GM18498 (cell line): ENCODE results near the gene NOL4L.

Experiments used
- ATAC-seq: cut with Tn5 transposase; IDR thresholded peaks from one replicate; pipeline ENCODE4 v1.9.1; 2021; ENCODE audit warnings: mild to moderate bottlenecking, moderate library complexity; ENCODE audit not compliant: unreplicated experiment

Gene NOL4L

DNA sequence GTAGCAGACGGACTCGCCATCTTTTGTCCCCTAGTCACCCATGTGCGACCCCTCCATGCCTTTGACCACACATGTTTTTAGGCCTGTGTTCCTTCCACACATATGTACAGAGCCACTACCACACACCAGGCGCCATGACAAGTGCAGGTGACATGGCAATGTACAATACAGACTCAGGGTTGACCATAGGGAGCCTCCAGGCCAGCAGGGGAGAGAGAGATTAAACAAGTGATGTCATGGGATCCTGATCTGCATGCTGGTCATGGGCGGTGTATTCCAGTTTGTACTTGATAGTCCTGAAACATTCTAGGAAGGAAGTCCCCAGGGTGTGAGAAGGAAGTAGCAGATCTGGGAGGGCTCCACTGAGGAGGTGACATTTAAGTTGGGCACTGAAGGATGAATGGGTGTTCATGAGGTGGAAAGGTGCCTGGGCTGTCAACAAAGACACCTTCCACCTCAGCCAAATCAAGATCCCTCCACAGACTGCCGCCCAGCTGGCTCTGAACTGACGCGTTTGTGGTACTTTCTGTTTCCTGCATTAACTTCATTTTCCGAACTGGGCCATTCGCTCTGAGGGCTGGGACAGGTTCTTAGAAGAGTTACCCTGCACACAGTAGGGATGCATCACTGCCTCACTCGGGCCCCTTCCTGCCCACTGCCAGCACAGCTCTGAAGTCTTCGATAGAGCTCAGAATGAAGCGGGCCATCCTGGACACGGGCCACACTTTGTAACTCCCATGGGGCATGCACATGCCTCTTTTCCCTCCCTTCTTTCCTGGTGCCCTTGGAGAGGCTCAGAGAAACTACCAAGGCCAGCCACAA lies 94.0 kb downstream of the NOL4L start:
- ATAC-seq = no peak

DNA sequence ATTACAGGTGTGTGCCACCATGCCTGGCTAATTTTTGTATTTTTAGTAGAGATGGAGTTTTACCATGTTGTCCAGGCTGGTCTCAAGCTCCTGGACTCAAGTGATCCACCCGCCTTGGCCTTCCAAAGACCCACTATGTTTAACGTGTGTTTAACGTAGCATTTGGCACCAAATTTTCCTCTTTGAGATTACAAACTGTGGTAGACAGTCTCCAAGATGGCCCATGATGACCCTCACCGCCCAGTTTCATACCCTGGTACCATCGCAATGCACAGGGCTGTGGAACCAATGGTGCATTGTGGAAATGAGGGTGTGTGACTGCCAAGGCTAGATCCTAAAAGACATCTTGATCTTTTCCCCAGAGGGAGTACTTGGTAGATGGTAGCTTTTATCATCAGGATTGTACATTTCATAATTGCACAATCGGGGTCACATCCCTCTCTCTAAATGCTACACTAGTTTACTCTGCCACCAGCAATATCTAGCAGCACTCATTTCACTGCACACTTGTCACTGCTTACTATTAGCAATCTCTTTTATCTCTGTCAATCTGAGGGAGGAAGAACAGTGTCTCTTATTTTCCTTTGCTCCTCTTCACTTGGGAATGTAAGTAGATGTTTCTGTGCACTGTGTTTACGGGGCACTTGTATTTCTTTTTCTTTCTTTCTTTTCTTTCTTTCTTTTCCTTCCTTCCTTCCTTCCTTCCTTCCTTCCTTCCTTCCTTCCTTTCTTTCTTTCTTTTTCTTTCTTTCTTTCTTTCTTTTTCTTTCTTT lies 96.9 kb downstream of the NOL4L start:
- ATAC-seq = no peak

DNA sequence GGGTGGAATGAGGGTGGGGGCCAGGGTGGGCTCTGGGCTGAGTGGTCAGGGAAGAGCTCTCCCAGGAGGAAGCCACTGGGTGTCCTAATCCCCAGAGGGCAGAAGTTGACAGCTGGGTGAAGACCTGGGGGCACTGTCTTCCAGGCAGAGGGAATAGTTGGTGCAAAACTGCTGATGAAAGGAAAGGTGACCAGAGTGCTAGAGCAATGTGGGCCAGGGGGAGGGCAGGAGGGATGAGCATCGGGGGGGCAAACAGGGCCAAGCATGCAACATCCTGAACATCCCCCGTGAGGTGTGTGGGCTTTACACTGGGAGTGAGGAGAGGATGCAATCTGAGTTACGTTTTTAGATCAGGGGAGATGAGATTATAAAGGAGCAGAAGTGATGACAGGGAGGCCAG lies 97.8 kb downstream of the NOL4L start:
- ATAC-seq = no peak

DNA sequence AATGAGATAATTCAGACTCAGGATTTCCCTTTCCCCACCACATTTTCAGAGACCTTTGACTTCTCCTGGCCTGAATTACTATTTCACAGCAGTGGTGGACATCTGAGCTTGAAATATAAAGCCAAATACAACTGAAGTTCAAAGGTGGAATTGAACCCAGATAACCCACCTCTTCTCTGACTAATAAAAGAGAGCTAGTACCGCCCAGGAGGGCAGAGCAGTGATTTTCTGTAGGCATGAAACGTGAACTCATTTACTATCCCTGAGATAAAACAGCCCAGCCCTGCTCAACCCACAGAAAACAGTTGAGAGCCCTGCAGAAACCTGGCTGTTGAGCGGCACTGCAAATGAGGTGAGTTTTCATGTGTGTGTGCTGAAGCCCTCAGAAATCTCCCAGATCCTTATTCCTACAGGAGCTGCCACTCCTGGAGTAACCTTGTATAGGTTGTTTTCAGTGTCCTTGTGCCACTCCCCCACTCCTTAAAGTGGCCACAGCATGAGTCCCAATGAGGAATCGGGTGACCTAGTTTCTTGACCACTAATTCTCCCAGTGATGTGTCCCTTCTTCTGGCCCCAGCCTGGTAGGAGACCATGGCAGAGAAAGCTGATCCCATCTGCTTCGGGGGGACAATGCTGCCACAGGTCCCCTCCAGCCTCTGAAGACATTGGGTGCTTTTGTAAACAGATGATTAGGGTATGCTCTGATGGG lies 99.2 kb downstream of the NOL4L start:
- no peak for ATAC-seq

DNA sequence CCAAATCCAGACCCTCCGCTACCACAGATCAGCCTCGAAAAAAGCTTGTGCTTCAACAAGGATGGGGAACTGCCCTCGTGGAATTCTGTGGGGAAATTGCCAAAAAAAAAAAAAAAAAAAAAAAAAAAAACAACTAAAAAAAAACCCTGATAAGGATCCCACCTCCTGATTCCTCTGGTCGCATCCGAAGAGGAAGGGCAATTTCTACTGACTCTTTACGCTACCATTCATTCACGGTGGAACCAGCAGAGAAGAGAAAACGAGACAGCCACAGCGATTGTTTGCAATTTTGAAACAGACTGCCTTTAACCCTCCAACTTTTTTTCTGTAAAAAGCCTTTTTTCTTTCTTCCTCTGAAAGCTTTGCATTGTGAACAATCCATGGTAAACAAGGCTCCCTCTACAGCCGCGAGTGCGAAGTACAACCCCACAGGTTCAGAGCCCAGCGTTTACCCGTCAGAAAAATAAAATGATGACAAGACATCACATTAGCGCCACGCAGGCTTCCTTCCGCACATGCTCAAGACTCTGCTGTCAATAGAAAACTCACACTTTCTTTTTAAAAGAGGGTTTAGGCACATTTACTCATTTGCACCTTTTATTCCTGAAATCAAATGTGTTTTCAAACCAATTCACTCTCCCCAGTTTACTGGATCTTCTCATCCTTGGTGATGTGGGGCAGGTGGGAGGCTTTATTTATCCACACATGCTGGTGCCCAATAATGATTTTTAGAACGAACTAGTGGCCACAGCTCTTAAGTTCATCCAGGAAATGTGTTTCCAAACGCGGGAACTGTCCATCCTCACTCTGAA lies 100.0 kb downstream of the NOL4L start:
- ATAC-seq = peak; percentile 55

DNA sequence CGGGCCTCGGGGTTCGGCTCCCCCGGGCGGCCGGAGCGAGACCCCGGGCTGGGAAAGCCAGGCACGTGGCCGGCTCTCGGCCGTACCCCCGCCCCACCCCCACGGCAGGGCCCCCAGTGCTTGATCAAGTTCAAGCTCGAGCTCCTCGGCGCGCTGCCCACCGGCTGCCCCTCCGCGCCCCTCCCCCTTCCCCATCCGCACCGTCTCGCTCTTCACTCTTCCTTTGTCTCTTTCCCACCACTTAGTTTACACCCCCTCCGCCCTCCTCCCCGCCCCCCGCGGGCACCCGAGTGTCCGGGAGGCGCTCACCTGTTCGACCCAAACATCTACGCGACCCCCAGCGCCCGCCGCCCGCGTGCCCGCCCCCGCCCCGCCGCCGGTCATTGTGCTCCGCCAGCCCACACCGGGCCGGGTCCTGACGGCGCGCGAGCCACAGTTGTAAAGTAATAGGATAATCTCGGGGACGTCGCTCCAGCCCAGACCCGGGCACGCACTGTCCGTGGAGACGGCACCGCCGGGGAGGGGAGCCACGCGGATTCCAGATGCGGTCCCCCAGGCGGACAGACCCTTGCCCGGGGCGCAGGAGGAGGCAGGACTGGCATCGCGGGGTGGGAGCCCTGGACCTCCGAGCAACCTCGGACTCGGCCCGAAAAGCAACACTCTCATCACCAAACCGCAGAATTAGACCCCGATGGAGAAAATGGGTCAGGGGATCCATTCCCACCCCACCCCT lies 100.7 kb downstream of the NOL4L start:
- ATAC-seq = no peak

DNA sequence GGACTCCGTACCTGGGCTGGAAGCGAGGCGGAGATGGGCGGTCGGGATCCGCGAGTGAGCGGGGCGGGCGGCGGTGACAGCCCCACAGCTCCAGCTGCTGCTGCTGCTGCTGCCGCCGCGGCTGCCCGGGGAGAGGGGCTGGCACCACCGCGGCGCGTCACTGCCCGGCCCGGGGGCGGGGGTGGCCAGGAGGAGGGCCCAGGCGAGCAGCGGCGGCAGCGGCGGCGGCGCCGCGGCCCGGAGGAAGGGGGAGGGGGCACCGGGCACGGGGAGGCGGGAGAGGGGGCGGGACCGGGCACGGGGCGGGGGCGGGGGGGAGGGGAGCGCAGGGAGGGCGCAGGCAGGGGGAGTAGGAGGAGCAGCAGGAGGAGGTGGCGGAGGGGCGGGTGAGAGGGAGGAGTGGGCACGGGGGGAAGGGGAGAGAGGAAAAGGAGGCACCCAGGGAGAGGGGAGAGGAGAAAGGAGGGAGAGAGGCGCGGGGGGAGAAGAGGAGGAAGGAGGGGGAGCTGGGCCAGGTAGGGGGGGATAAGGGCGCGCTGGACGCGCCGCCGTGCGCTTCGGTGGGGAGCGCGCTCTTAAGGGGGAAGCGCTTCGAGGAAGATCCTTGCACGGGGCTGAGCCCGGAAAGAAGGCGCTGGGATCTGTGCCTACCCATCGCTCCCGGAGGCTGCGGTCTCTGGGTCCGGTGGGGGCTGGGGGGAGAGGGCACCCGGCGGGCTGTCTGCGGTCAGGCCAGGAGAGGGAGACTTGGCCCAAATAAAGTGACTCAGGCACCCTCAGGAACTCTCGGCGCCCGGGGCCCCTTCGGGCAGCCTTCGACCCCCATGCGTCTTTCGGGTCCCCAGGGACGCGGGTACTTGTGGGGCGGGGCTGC lies 101.5 kb downstream of the NOL4L start:
- no peak for ATAC-seq

DNA sequence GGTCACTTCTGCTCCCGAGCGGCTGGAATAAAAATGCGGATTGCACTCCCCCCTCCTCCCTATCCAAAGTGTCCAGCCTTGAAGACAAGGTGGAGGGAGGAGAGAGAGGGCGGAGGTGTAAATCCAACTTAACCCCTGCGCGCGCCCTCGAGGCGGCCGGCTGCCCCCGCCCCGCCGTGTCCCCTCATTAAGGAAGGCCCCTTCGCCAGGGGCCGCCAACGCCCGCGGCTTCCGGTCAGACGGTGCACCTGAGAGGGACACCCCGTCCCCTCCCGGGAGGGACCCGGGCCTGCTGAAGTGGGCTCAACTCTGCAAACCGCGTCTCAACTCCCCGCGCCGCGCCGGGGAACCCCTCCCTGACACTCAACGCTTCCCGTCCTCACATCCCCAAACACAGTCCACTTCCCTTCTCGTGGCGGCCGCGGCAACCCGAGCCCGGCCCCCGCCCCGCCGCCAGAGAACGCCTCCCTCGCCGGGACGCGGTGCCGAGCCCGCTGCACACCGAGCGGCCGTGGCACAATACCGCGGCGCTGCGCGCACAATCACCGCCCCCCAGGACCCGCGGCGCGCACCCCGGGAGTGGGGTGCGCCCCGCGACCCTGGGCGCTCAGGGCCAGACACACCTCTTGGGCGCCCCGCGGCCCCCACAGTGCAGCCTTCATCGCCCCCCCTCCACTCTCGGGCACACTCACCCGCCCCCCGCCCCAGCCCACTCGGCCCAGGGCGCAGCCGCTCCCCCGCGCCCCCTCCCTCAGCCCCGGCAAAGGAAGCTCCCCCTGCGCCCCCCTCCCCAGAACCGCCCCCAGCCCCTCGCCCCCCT lies 102.5 kb downstream of the NOL4L start:
- no peak for ATAC-seq

DNA sequence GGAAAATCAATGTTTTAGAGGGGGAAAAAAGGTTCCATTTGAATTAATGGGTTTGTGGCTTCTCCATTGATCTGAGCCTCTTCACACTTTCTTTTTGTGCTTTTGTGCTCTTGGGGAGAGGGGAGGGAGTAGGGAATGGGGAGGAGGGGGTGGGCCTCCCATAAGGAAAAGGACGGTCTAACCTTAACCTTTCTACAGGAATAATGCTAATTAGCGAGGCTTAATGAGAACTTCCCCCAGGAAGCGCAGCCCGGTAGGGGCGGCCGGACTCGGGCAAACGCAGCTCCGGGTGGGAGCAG lies 103.0 kb downstream of the NOL4L start:
- no peak for ATAC-seq

DNA sequence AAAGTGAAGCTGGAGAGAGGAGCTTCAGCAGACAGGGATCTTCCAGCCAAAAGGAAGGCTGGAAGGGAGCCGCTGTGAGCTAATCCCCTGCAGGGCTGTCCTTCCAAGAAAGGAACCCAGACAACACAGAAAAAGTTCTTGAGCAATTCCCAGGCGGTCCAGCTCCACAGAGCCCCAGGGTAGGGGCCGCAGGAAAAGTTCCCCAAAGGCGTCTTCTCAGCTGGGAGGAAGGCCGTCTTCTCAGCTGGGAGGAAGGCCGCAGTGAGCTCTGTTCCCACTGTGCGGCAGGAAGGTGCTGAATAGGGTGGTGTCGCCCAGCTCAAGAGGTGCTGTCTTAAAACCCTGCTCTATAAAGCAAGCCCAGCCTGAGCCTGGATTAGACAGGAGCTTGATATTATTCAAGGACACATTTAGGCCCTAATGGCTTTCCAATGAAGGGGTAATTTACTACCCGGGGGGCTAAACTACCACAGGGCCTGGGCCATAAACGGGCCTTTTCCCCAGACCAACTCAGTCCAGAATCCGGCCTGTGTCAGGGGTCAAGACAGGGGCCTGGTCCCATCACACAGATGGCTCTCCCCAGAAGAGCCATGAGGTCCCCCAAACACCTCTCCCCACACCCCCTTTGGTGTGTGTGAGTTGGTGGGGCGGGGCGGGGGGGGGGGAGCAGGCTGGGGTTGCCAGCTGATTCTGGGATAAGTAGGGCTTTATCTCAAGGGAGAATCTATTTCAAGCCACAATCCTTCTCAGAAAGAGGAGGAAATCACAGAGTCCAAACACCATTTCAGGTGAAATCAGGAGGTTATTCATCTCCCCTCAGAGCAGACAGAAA lies 103.6 kb downstream of the NOL4L start:
- no peak for ATAC-seq

DNA sequence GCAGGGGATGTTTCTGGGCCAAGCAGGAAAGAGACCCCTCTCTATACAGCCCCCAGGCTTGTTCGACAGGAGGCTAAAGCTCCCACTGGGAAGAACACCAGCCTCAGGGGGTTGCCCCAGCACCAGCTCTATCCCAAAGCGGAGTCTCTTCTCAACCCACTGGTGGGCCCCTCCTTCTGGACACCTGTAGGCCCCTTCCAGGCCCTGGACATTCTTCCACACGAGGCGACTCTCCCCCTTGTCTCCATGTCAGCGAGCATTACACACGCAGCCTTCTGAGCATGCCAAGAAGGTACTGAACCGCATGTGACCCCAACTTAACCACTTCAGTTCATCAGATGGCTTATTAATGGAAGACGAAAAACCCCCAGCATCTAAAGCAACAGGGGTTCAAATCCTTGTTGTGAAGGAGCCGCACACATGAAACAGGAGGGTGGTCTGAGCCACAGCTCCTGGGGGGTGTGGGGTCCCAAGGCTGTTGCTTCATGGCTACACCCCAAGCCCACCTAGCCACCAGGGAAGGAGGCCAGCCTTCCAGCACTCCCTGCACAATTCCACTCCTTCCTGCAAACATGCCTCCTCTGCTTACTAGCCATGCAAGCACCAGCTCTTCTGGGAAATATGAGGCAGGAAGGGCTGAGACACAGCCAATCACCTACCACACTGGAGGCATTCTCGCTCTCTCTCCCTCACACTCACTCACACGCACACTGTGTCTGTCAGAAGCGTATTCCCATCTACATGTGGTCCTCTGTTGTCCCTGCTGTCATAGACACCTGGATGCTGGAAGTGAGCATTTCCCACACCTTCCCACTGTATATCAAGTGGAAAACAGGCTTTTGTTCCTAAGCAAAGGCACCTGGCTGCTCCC lies 104.5 kb downstream of the NOL4L start:
- no peak for ATAC-seq

DNA sequence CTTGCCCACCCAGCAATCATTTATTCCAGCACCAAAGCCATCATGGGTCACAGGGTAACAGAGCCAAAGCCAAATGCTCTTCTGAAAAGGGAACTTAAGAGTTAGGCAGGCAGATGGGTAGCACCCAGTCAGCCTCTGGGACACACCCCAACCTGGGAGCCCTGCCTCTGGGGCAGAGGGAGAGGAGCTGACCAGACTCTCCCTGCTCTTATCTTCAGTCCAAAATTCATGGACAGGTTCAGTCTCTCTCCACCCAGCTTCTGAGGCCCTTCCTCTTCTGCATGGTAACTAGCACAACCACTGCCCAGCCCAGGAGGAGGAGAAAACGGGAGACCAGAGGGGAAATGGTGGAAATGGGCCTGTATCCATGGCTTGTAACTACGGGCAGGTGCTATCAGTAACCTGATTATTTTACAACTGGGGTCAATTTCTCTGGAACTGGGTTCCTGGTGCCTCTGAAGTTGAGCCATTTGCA lies 105.4 kb downstream of the NOL4L start:
- no peak for ATAC-seq

DNA sequence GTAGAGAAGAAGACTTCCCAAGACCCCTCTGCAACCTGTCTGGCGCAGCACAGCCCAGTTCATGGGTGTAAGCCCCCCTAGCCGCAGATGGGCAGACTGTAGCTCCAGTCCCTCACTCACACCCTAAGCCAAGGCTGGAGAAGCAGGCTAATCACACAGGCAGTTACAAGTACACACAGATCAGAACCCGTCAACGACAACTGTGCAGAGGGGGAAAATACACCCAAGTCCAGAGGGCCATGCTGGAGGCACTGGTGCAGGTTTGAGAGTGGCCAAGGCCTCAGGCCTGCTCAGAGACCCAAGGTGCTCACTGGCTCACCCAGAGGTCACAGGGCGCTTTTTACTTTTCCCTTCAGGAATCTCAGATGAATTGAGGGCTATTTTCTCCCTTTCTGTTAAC lies 106.1 kb downstream of the NOL4L start:
- ATAC-seq = no peak

DNA sequence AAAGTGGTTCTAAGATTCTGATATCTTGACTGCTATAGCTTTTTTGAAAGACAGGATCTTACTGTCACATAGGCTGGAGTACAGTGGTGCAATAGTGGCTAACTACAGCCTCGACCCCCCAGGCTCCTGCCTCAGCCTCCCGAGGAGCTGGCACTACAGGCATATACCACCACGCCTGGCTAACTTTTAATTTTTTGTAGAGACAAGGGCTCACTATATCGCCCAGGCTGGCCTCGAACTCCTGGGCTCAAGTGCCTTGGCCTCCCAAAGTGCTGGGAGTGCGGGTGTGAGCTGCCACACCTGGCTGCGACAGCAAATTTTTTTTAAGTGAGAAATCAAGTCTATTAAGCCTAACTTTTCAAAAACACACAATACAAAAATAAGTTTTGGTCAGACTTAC lies 106.6 kb downstream of the NOL4L start:
- ATAC-seq = no peak

DNA sequence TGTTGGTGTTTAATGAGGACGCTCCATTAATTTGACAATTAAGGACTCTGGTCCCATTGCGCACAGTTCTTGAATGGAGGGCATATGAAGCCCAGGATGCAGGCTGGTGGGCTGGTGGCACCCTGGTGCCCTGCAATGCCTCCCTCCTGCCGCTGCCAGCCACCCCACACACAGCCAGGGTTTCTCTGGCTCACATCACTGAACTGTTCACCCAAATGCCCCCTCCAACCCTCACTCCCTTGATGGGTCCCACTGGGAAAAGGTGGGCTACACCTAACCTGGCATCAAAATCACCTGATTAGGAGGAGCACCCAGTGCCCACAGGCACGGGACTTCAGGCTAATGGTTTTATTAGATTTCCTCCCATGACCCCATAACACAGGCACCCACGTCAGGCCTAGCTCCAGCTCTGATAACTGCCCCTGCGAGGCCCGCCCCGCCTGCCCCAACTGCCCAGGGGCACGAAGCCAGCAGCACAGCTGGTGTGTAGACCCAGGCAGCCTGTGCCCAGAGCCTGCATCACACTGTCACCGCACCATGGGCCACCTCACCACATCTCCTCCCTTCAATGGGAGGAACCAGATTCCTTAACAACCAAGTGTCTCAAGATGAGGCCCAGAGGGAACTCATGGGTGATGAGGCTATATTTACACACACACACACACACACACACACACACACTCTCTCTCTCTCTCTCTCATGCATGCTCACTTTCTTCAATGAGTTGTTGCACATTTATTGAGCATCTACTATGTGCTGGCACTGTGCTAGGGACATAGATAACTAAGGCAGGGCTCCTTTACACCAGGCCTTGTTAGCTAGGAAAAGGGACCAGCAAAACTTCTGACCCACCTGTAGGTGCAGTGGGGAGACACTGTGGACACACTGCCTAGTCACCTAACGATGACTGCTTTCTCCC lies 107.3 kb downstream of the NOL4L start:
- no peak for ATAC-seq
